Measurements from ENCODE around the gene TANGO6. TPM values are rescaled to one million over a fixed set of nuclear protein-coding genes. Genes with fewer than 3 reads are reported as not detected.

TANGO6 gene
- total RNA-seq, 1 experiment from 2014 or later = 7.8 TPM

DNA sequence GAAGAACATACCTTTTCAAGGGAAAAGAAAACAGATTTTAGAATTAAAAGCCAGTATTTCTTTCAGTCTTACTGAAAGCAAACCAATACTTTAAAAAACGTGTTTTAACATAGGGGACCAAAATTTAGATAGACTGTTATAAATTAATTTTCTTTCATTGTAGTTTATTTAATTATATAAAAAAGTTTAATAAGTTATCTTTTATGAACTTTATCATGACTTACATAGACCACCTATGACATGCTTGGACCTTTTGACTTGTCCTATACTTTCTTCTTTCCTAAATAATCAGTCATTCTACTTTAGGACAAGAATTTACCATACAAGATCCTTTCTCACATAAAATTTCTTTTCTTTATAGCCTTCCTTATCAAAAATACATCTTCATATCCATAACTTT is 160.2 kb downstream of the TANGO6 start:
- peak; percentile 38 for DNase-seq (ENCODE audit: low read depth)

GRCh38 chr16:69005641-69006355 is 162.5 kb downstream of the TANGO6 start:
- no peak for DNase-seq (ENCODE audit: low read depth)

GRCh38 chr16:69012906-69013305 is 169.6 kb downstream of the TANGO6 start:
- DNase-seq (ENCODE audit: low read depth) = no peak

GRCh38 chr16:69013991-69014390 is 170.7 kb downstream of the TANGO6 start:
- DNase-seq (ENCODE audit: low read depth) = no peak

- DNase-seq (ENCODE audit: low read depth) = no peak
Observed at GRCh38 chr16:69014811-69015210, 171.5 kb downstream of the TANGO6 start.

DNA sequence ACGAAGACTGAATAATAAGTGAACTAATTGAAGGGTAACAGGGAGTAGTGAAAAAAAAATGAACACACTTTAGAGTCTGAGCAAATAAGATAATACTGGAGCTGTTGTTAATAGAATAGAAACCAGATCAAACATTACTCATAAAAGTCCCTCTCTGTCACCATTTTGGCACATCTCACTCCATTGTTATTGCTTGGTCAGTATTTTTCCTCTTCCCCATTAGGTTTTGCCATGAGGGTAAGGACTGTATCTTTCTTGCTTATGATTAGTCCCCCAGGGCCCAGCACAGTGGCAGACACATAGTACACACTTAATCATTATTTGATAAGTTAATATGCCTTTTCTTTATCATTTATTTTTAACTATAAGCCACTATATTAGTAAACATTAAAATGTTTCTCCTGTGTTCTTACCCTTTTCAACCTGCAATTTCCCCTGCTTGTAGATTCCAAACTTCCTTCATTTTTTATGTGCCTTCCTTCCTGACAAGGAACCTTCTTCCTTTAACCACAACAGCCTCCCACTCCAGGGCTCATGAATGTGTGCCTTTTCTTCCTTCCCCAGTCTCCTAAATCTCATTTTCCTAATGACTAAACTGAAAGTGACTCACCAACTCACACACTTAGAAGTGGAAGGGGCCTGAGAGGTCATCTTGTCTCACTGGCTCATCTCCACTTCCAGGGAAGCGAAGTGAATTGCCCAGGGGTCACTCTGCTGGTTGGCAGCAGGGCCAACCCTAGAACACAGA is 173.9 kb downstream of the TANGO6 start:
- DNase-seq (ENCODE audit: low read depth) = peak; percentile 91

- DNase-seq (ENCODE audit: low read depth) = no peak
Observed at GRCh38 chr16:69019811-69020210, 176.5 kb downstream of the TANGO6 start.

- no peak for DNase-seq (ENCODE audit: low read depth)
Observed at GRCh38 chr16:69029121-69029520, 185.8 kb downstream of the TANGO6 start.

DNA sequence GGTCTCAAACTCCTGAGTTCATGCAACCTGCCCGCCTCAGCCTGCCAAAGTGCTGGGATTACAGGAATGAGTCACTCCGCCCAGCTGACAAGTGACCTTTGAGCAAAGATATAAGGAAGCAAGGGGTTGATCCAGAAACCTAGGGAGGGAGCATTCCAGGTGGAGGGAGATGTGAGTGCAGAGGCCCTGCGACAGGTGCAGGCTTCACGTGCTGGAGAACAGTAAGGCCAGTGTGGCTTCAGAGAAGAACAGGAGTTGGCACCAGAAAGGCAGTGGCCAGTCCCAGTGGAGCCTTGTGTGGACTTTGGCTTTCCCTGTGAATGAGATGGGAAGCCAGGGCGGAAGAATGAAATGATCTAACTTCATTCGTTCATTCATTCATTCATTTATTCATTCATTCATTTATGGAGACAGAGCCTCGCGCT is 188.6 kb downstream of the TANGO6 start:
- peak; percentile 49 for DNase-seq (ENCODE audit: low read depth)

GRCh38 chr16:69033151-69033949 is 190.0 kb downstream of the TANGO6 start:
- no peak for DNase-seq (ENCODE audit: low read depth)

DNA sequence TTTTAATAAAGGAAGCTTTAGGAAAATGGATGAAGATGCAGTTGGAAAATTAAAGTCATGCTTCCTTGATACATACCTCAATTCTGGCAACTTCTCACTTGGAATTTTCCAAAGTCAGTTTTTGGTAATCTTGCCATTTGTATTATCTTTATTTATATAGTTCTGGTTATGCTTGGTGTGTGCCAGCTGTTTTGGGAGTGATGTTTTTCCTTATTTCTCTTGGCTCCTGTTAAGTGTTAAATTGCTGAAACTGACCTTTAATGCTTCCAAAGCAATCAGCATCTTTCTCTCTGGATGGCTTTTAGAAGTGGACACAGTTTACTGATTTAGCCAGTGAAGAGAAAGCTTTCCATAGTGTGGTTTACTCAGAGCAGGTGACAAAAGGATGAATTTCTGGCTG is 192.0 kb downstream of the TANGO6 start:
- DNase-seq (ENCODE audit: low read depth) = no peak

- no peak for DNase-seq (ENCODE audit: low read depth)
Observed at GRCh38 chr16:69036399-69037091, 193.2 kb downstream of the TANGO6 start.

DNA sequence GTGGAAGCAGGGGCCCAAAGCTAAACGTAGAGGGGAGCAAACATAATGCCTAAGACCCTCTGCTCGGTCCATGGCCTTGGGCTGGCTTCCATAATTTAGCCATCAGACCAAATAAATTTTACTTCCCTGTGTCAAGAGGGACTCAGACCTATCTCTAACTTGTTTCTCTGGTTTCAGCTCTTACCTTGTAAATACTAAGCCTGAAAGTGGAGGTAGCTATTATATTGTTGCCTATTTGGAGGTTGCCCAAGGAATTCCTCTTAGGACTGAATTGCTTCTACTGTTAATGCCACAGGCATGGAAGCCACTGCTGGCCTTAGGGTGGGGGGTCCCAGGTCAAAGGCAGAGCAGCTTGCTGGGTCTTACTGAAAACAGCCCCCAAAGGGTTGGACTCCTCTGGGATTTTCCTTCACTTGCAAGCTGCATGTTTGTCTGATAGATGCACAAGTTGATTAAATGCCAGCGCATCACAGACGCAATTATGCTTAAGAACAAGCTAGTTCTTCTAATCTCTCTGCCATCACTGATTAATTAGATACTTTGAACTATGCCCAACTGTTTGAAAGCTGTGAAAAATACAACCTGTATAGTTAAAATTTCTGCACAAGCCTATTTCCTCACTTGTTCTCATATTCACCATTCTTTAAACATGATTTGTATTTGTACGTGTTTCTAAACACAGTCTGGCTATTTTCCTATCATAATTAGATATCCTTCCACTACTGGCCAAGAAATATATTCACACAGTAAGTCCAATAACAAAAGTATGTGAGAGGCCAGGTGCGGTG is 194.2 kb downstream of the TANGO6 start:
- no peak for DNase-seq (ENCODE audit: low read depth)

DNA sequence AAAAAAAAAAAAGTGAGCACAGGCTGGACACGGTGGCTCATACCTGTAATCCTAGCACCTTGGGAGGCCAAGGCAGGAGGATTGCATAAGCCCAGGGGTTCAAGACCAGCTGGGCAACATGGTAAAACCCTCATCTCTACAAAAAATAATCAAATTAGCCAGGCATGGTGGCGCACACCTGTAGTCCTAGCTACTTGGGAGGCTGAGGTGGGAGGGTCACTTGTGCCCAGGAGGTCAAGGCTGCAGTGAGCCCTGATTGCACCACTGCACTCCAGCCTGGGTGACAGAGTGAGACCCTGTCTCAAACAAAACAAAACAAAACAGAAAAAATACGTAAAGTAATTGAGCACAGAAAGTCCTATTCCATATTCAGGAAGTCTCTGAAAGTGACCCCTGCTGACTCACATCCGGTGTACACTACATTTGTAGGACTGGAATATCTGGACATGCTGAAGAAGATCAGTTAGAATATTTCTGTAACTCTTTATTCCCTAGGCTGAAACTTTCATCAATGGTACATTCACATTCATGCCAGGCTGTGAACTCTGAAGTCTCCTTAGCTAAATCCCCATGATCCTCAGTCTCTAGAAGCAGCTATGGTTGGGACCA is 196.1 kb downstream of the TANGO6 start:
- DNase-seq (ENCODE audit: low read depth) = peak; percentile 72

GRCh38 chr16:69040144-69040909 is 197.0 kb downstream of the TANGO6 start:
- DNase-seq (ENCODE audit: low read depth) = peak; percentile 77

- no peak for DNase-seq (ENCODE audit: low read depth)
Observed at GRCh38 chr16:69048328-69049120, 205.2 kb downstream of the TANGO6 start.

- peak; percentile 72 for DNase-seq (ENCODE audit: low read depth)
Observed at GRCh38 chr16:69049146-69049545, 205.8 kb downstream of the TANGO6 start.

DNA sequence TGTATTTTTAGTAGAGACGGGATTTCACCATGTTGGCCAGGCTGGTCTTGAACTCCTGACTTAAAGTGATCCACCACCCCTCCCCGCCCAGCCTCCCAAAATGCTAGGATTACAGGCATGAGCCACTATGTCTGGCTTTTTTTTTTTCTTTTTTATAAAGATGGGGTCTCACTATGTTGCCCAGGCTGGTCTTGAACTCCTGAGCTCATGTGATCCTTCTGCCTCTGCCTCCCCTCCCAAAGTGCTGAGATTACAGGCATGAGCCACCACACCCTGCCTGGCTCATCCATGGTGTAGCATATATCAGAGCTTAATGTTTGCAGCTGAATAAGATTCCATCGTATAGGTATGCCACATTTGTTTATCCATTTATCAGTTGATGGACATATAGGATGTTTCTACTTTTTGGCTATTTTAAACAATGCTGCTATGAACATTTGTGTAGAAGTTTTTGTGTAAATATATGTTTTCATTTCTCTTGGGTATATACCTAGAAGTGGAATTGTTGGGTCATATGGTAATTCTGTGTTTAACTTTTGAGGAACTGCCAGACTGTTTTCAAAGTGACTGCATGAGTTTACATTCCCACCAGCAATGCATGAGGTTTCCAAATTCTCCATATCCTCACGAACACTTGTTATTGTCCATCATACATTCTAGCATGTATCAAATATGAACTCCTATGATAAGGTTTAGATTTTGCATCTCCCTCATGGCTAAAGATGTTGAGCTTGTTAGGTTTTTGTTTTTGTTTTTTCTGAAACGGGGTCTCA is 206.5 kb downstream of the TANGO6 start:
- no peak for DNase-seq (ENCODE audit: low read depth)
